HG02884 (cell line): ENCODE data around the gene TMEM37.
A peak's percentile ranks its signal among the peaks of the same experiment; 100 is the strongest.
"Not testable (repeated sequence)": the region's sequence is repeated elsewhere in the genome, so short reads cannot be mapped to it uniquely, and the experiment has no call there.

Source experiments
- ATAC-seq: cut with Tn5 transposase; IDR thresholded peaks from one replicate; pipeline ENCODE4 v1.9.1; 2021; ENCODE audit warnings: mild to moderate bottlenecking, moderate library complexity; ENCODE audit not compliant: unreplicated experiment

Gene TMEM37

GRCh38 chr2:119431155-119431975 is at the start of gene TMEM37:
TMEM37 (plus strand) TSS chr2:119431854; CDS start chr2:119431904, 50 bp downstream.
- peak; percentile 59 for ATAC-seq

GRCh38 chr2:119383410-119384140 is 48.1 kb upstream of the TMEM37 start:
- ATAC-seq, result no peak

DNA sequence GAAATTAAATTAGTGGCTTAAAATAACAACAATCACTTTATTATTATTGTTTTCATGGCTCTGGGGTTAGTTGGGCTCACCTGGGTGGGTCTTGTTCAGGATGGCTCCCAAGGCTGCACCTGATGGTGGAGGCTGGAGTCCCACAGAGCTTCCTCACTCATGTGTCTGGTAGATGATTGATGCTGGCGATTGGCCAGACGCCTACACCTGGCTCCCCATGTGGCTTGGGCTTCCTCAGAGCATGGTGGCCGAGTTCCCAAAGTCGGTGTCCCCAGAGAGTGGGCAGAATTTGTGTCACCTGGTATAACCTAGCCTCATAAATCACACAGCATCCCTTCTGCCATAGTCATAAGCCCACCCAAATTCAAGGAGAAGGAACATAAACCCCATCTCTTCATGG is 46.7 kb upstream of the TMEM37 start:
- ATAC-seq, result no peak

DNA sequence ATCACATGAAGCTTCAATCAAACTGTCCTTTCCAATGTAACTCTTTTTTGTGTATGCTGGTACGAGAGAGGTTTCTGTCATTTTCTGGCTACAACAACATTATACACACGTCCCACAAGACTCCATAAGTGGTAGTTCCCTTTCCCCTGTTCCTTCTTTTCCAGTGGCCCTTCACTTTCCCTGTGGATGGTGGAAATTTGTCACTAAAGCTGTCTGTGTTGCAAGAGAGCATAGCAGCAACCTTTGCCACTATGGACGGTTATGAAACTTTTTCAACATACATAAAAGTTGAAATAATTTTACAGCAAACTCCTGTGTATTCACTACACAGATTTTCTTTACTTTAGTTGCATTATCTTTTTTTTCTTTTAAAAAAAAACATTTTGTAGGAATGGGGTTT is 46.2 kb upstream of the TMEM37 start:
- no peak for ATAC-seq

DNA sequence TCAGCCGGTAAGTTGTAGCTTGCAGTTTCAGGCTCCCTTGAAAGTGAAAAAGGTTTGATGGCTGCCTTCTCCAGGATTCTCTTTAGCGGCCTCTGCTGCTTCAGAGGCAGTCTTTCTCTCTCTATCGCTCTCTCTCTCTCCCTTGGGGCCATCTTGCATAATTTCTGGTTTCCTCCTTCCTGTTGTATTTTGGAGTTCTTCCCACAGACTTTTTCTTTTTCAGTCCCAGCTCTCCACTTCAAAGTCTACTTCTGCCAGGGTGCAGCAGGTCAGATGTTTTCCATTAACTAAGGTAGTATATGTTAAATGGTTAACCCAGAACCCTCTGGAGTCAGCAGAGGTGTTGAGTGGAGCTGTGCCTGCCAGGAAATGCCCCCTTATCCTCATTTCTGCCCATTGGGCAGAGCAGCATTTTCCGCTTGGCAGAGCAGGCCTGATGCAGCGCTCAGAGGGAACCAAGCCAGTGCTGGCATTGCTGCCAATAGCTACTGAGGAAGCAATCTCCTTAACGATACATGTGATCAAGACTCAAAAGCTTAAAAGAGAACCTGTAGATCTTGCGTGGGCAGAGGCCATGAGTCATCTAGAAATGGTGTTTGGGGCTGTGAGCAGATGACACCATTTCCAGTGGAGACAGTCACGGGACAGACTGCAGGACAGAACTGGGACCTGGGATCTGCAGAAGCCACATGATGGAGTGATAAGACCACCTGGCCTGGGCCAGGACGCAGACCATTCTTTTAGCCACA is 44.1 kb upstream of the TMEM37 start:
- ATAC-seq, result peak; percentile 95

- ATAC-seq, result no peak
These were observed 41.9 kb upstream of the TMEM37 start for GRCh38 chr2:119389615-119390306.

GRCh38 chr2:119393971-119394748 is 37.5 kb upstream of the TMEM37 start:
- no peak for ATAC-seq

DNA sequence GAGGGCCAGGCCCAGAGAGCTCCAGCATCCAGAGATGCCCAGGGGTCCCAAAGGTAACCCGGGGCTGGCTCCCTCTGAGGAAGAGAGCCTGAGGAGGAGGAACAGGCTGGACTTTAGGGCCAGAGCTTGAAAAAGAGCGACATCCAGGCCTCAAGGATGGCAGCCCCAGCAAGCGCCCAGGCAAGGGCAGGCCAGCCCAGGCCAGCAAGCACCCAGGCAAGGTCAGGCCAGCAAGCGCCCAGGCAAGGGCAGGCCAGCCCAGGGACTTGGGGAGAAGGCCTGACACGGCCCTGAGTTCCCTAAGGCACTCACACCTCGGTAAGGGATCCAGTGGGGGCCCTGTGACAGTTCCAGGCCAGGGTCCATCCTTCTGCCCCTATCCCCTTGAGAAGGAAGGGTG is 34.5 kb upstream of the TMEM37 start:
- no peak for ATAC-seq

- no peak for ATAC-seq
These were observed 29.5 kb upstream of the TMEM37 start for GRCh38 chr2:119402106-119402505.

- ATAC-seq, result no peak
These were observed 28.8 kb upstream of the TMEM37 start for GRCh38 chr2:119402645-119403560.

DNA sequence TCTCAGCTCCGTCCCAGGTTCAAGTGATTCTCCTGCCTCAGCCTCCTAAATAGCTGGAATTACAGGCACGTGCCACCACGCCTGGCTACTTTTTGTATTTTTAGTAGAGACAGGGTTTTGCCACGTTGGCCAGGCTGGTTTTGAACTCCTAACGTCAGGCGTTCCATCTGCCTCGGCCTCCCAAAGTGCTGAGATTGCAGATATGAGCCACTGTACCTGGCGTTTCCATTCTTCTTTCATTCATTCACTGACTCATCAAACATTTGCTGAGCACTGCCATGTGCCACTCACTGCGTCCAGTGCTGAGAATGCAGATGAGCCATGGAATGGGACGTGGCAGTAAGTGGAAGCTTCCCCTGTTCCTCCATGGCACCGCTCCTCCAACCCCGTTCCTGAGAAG is 28.0 kb upstream of the TMEM37 start:
- not testable (repeated sequence) for ATAC-seq

DNA sequence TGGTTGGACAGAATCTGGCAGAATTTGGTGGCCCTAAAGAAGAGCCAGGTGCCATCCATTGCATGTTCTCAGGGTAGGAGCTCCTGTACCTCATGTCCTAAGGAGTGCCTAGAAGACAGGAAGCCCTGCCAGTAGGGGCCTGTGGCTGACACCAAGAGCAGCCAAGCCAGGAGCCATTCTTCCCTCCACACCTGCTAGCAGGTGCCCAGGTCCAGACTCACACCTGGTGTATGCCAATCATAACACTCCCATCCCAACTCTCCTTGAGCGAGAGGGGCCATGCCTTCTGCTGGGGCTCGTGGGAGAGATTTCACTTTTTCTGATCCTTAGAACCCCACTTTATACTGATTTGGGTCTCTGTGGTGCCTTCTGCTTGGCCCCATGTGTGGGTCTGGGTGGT is 26.5 kb upstream of the TMEM37 start:
- no peak for ATAC-seq

GRCh38 chr2:119407430-119408220 is 24.0 kb upstream of the TMEM37 start:
- peak; percentile 63 for ATAC-seq

DNA sequence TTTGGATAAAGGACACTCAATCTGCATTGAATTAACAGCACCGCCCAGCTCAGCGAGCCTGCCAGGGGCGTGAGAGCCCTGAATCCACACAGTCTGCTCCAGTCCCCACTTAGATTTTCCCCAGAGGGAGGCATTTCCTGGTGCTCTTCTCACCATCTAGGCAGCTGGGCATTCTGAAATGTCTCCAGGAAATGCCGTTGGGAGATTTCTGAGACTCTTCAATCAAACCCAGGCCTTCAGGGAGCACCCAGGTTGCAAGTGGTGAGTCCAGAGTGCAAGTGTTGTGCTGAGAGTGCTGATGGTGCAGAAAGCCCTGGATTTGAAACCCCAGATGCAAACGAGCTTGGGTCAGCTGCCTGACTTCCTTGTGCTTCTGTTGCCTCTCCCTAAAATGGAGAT is 23.4 kb upstream of the TMEM37 start:
- ATAC-seq, result no peak

DNA sequence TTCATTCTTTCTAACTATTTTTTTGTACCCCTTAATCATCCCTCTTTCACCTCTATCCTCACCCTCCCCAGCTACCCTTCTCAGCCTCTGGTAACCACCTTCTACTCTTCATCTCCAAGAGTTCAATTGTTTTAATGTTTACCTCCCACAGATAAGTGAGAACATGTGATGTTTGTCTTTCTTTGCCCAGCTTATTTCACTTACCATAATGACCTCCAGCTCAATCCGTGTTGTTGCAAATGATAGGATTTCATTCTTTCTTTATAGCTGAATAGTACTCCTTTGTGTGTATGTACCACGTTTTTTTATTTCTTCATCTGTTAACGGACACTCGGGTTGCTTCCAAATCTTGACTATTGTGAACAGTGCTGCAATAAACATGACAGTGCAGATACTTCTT is 22.1 kb upstream of the TMEM37 start:
- no peak for ATAC-seq

DNA sequence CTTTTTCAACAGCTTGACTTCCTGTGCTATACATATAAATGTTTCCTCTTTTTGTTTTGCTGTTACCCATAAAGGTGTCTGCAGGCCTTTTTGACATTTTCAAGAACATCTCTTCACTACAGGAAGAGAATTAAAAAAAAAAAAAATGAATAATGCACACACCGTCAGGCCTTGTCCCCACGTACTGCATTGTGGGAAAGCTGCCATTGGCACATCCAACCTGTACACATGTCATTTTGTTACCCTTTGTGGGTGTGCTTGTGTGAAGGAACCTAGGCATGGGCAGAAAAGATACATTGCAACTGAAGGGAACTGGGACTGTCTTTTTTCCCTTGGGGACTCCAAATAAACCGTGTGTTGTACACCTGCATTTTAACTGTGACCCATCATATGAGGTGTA is 16.8 kb upstream of the TMEM37 start:
- ATAC-seq, result no peak

DNA sequence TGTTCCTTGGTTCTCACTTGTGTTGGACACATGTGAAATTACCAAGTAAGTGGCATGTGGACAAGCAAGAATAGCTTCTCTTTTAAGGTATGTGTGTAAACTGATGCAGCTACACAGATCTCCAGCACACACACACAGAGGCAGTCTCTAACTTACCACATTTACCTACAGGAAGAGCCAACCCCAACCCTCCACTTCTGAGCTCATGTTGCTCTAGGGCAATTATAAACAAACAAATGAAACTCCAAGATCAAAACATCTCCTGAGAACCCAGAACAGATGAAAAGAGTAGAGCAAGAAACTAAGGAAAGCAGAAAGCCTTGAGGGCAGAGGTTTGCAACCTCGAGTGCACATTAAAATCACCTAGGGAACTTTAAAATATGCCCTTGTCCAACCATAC is 16.0 kb upstream of the TMEM37 start:
- no peak for ATAC-seq

GRCh38 chr2:119416299-119416923 is 15.2 kb upstream of the TMEM37 start:
- no peak for ATAC-seq
